ENCODE measurements around the gene CCDC177. TPM values are rescaled to one million over a fixed set of nuclear protein-coding genes. Genes with fewer than 3 reads are reported as not detected.
A peak's percentile ranks its signal among the peaks of the same experiment; 100 is the strongest.

CCDC177 gene
- total RNA-seq, 1 experiment from 2014 or later = 0.09 TPM

DNA sequence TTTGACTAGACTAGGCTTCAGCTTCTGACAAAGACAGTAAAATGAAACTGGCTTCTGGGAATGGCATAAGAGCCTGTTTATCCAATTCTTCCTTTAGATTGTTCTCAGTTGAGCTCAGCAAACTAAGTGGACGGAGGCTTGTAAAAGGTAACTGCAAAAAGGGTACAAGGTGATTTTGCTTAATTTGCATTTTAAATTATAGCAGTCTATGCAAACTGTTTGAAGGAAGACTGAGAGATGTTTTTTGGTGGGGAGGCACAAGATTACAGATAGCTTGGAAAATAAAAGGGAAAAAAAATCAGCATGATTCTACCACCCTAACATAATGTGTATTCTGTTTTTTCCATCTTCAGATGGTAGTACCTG lies 41.7 kb upstream of the CCDC177 start:
- Histone ChIP-seq H3K27me3 (replicated peaks; ENCODE audit: insufficient read depth, low read depth, low read length, poor library complexity) (no peaks in the 10 kb centered on the region), H3K36me3 (ENCODE audit: insufficient read depth, low read length, poor library complexity, severe bottlenecking) (no peaks in the 10 kb centered on the region), H3K4me1 (ENCODE audit: insufficient read depth, low read length, poor library complexity, severe bottlenecking) (peaks cover 22% of the 10 kb centered on the region), H3K9me3 (ENCODE audit: low read depth, low read length, poor library complexity, severe bottlenecking) (no peaks in the 10 kb centered on the region), H3K4me3 (ENCODE audit: low read depth, low read length, poor library complexity, severe bottlenecking) (peak overlapping the region; percentile 28), H3K27ac (ENCODE audit: low read depth, low read length, poor library complexity, severe bottlenecking) (peak overlapping the region; percentile 73)
- no peak for DNase-seq (ENCODE audit: low spot score)
- intact Hi-C loops (cut with micrococcal nuclease; ENCODE audit: unreplicated experiment) = no loop called here
- ChIA-PET CTCF (no interaction called here), POLR2A (ENCODE audit: low non-redundant PET) (interaction anchor here (0.7 kb wide), 1 partner anchor 674 kb away, joined by 3 read pairs; no protein-coding TSS in a partner anchor)
- TF ChIP-seq, protein P1, sequence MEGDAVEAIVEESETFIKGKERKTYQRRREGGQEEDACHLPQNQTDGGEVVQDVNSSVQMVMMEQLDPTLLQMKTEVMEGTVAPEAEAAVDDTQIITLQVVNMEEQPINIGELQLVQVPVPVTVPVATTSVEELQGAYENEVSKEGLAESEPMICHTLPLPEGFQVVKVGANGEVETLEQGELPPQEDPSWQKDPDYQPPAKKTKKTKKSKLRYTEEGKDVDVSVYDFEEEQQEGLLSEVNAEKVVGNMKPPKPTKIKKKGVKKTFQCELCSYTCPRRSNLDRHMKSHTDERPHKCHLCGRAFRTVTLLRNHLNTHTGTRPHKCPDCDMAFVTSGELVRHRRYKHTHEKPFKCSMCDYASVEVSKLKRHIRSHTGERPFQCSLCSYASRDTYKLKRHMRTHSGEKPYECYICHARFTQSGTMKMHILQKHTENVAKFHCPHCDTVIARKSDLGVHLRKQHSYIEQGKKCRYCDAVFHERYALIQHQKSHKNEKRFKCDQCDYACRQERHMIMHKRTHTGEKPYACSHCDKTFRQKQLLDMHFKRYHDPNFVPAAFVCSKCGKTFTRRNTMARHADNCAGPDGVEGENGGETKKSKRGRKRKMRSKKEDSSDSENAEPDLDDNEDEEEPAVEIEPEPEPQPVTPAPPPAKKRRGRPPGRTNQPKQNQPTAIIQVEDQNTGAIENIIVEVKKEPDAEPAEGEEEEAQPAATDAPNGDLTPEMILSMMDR (conservative IDR thresholded peaks at IDR 0.05; ENCODE audit: low read depth, low read length) = no peak
- TF ChIP-seq EZH2 (IDR thresholded peaks at IDR 0.05; ENCODE audit: borderline replicate concordance, low read depth, low read length, poor library complexity, severe bottlenecking) = no peak
- no TSS peak for BruUV-seq (replicated peaks)

DNA sequence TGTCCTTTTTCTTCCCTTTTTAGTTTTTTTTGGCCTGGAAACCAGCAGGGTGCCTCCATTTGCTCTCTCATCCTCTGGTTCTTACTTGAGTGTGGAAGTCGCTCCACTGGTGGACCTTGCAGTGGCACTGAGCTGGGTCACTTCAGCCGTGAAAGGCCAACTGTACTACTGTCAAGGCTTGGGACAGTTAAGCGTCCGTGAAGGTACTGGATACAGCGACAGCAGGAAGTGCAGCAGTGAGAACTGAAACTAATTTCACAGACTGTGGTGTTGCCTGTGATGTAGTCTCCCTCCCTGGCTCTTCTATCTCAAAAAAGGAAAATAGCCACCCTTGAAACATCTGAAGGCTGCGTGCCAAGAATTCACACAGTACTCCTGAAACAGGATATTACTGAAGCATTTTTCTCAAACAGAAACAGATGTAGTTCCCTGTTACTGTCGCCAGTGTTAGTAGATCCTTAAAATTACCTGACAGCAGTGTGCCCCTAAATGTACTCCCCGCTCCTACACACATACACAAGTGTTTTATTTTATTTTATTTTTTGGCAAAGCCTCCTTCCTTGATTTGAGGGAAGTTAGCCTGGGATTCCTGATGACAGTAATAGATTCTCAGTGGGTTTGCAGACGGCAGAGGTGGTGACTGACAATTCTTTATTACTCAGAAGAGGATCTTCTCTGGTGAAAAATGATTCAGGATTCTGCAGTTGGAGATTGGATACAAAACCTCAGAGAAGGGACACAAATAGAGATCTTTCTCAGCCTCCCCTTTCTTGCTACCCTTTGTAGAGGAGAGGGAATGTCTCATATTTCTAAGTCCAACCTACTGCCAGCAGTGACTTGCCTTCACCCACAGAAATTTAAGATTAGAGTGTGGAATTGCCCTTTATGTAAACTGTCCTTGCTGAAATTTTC lies 41.1 kb upstream of the CCDC177 start:
- BruUV-seq (replicated peaks) = no TSS peak
- Histone ChIP-seq H3K9me3 (ENCODE audit: low read depth, low read length, poor library complexity, severe bottlenecking) (no peaks in the 10 kb centered on the region), H3K27ac (ENCODE audit: low read depth, low read length, poor library complexity, severe bottlenecking) (peak overlapping the region; percentile 73), H3K27me3 (replicated peaks; ENCODE audit: insufficient read depth, low read depth, low read length, poor library complexity) (no peaks in the 10 kb centered on the region), H3K36me3 (ENCODE audit: insufficient read depth, low read length, poor library complexity, severe bottlenecking) (no peaks in the 10 kb centered on the region), H3K4me3 (ENCODE audit: low read depth, low read length, poor library complexity, severe bottlenecking) (peak overlapping the region; percentile 28), H3K4me1 (ENCODE audit: insufficient read depth, low read length, poor library complexity, severe bottlenecking) (peaks cover 24% of the 10 kb centered on the region)
- peak; percentile 75 for DNase-seq (ENCODE audit: low spot score)
- intact Hi-C loops (cut with micrococcal nuclease; ENCODE audit: unreplicated experiment) = no loop called here
- POLR2A ChIA-PET (ENCODE audit: low non-redundant PET) = interaction anchor here (0.7 kb wide), 1 partner anchor 674 kb away, joined by 3 read pairs; no protein-coding TSS in a partner anchor
- CTCF ChIA-PET = no interaction called here
- no peak for TF ChIP-seq EZH2 (IDR thresholded peaks at IDR 0.05; ENCODE audit: borderline replicate concordance, low read depth, low read length, poor library complexity, severe bottlenecking)
- TF ChIP-seq, protein P1 (conservative IDR thresholded peaks at IDR 0.05; ENCODE audit: low read depth, low read length) = no peak

DNA sequence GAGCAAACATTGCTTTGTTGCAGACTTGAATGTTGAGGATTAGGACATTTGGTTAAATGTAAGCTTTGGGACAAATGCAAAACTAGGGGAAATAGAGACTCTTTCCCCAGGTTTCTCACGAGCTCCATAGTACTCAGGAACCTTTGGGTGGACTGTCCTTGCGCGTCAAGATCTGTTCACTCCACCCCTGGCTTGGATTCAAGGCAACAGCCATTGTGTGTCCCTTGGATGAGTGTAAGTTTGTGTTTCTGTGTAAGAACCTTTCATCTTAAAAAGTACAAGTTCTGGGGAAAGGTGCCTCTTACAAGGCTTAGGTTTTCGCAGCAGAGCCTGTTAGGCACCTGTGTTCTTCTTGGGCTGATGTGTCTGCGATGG lies 40.4 kb upstream of the CCDC177 start:
- Histone ChIP-seq H3K27ac (ENCODE audit: low read depth, low read length, poor library complexity, severe bottlenecking) (peak overlapping the region; percentile 73), H3K9me3 (ENCODE audit: low read depth, low read length, poor library complexity, severe bottlenecking) (no peaks in the 10 kb centered on the region), H3K4me1 (ENCODE audit: insufficient read depth, low read length, poor library complexity, severe bottlenecking) (peaks cover 28% of the 10 kb centered on the region), H3K4me3 (ENCODE audit: low read depth, low read length, poor library complexity, severe bottlenecking) (peak overlapping the region; percentile 28), H3K36me3 (ENCODE audit: insufficient read depth, low read length, poor library complexity, severe bottlenecking) (no peaks in the 10 kb centered on the region), H3K27me3 (replicated peaks; ENCODE audit: insufficient read depth, low read depth, low read length, poor library complexity) (no peaks in the 10 kb centered on the region)
- BruUV-seq (replicated peaks) = no TSS peak
- ChIA-PET POLR2A (ENCODE audit: low non-redundant PET) (no interaction called here), CTCF (no interaction called here)
- no peak for TF ChIP-seq EZH2 (IDR thresholded peaks at IDR 0.05; ENCODE audit: borderline replicate concordance, low read depth, low read length, poor library complexity, severe bottlenecking)
- TF ChIP-seq, protein P1 (conservative IDR thresholded peaks at IDR 0.05; ENCODE audit: low read depth, low read length) = no peak
- DNase-seq (ENCODE audit: low spot score) = no peak
- intact Hi-C loops (cut with micrococcal nuclease; ENCODE audit: unreplicated experiment) = no loop called here
